Stomach smooth muscle (tissue), 2 donors: ENCODE data around the gene FGF11.
A peak's percentile ranks its signal among the peaks of the same experiment; 100 is the strongest.

ENCODE experiments used
- H3K27ac ChIP-seq: one replicate; pipeline ENCODE4 v1.7.0; 2013; ENCODE audit warnings: mild to moderate bottlenecking, low read length, inconsistent platforms
- H3K27me3 ChIP-seq, 2 donors: one replicate each; pipeline ENCODE4 v1.7.0; 2013; ENCODE audit warnings: low read length in 2 of 2; ENCODE audit not compliant: insufficient read depth in 2 of 2, control insufficient read depth in 1 of 2
- H3K36me3 ChIP-seq, 2 donors: one replicate each; pipeline ENCODE4 v1.7.0; 2013; ENCODE audit warnings: low read length in 2 of 2; ENCODE audit not compliant: control insufficient read depth in 2 of 2, insufficient read depth in 2 of 2
- H3K4me1 ChIP-seq: one replicate; pipeline ENCODE4 v1.7.0; 2013; ENCODE audit warnings: low read length; ENCODE audit not compliant: control insufficient read depth, insufficient read depth
- H3K4me3 ChIP-seq, 2 donors: one replicate each; pipeline ENCODE4 v1.7.0; 2013; ENCODE audit warnings: low read length in 2 of 2
- H3K9ac ChIP-seq, 2 donors: one replicate each; pipeline ENCODE4 v1.7.0; 2013; ENCODE audit warnings: low read length in 2 of 2, mild to moderate bottlenecking in 1 of 2
- H3K9me3 ChIP-seq, 2 donors: one replicate each; pipeline ENCODE4 v1.7.0; 2013; ENCODE audit warnings: low read length in 2 of 2; ENCODE audit not compliant: control insufficient read depth in 2 of 2
- donor health status: healthy.
- donor health status: Pancreatic carcinoma.

The FGF11 gene

GRCh38 chr17:7443499-7444485 lies 4.5 kb downstream of the FGF11 start:
- H3K9me3 ChIP-seq = no peaks in the 10 kb centered on the region
- peaks cover 28% of the 10 kb centered on the region for H3K4me1 ChIP-seq
- no peak overlapping the region for H3K4me3 ChIP-seq
- peaks cover 63 to 75% of the 10 kb centered on the region in 2 donors for H3K27me3 ChIP-seq
- H3K27ac ChIP-seq = no peak overlapping the region
- H3K36me3 ChIP-seq = no peaks in the 10 kb centered on the region
- no peak overlapping the region for H3K9ac ChIP-seq

GRCh38 chr17:7444682-7445618 lies 5.6 kb downstream of the FGF11 start, which contains the start of gene CHRNB1:
Gene CHRNB1, plus strand, starts transcription at chr17:7445061. Its CDS starts 67 bp downstream, at chr17:7445128.
- peak within 1 kb of the TSS; percentile 19 to 57 for H3K4me3 ChIP-seq
- H3K36me3 ChIP-seq = no peaks in the 10 kb centered on the region
- H3K27ac ChIP-seq = no peak within 1 kb of the TSS
- peaks cover 56 to 64% of the 10 kb centered on the region in 2 donors for H3K27me3 ChIP-seq
- H3K9ac ChIP-seq = no peak within 1 kb of the TSS
- peaks cover 22% of the 10 kb centered on the region for H3K4me1 ChIP-seq
- H3K9me3 ChIP-seq = no peaks in the 10 kb centered on the region

GRCh38 chr17:7445619-7445968 lies 6.3 kb downstream of the FGF11 start:
- H3K27me3 ChIP-seq = peaks cover 50 to 57% of the 10 kb centered on the region in 2 donors
- H3K9me3 ChIP-seq = no peaks in the 10 kb centered on the region
- H3K27ac ChIP-seq = no peak overlapping the region
- no peak overlapping the region for H3K9ac ChIP-seq
- H3K36me3 ChIP-seq = no peaks in the 10 kb centered on the region
- H3K4me1 ChIP-seq = peaks cover 15% of the 10 kb centered on the region
- peak overlapping the region in 1 of 2 donors; percentile 19 for H3K4me3 ChIP-seq

GRCh38 chr17:7448461-7448860 lies 9.1 kb downstream of the FGF11 start:
- Histone ChIP-seq H3K27ac (no peak overlapping the region), H3K27me3 (peaks cover 32 to 42% of the 10 kb centered on the region in 2 donors), H3K9me3 (no peaks in the 10 kb centered on the region), H3K9ac (no peak overlapping the region), H3K36me3 (no peaks in the 10 kb centered on the region), H3K4me3 (no peak overlapping the region), H3K4me1 (peaks cover 12% of the 10 kb centered on the region)

- peak overlapping the region; percentile 18 for H3K27ac ChIP-seq
Observed at GRCh38 chr17:7459961-7460545, 20.7 kb downstream of the FGF11 start.

GRCh38 chr17:7460850-7461660 lies 21.7 kb downstream of the FGF11 start:
- no peak overlapping the region for H3K4me3 ChIP-seq
- H3K27me3 ChIP-seq = no peaks in the 10 kb centered on the region
- H3K27ac ChIP-seq = no peak overlapping the region
- H3K4me1 ChIP-seq = peaks cover 4% of the 10 kb centered on the region
- H3K9ac ChIP-seq = no peak overlapping the region
- H3K9me3 ChIP-seq = no peaks in the 10 kb centered on the region
- peaks cover 0 to 6% of the 10 kb centered on the region in 2 donors for H3K36me3 ChIP-seq

More at GRCh38 chr17:7459961-7460545, 20.7 kb downstream of the FGF11 start:
- Histone ChIP-seq H3K4me3 (no peak overlapping the region), H3K4me1 (no peaks in the 10 kb centered on the region), H3K36me3 (peaks cover 0 to 6% of the 10 kb centered on the region in 2 donors), H3K9me3 (no peaks in the 10 kb centered on the region), H3K9ac (no peak overlapping the region), H3K27me3 (no peaks in the 10 kb centered on the region)

GRCh38 chr17:7462474-7463371 lies 23.4 kb downstream of the FGF11 start:
- no peak overlapping the region for H3K27ac ChIP-seq
- H3K4me1 ChIP-seq = peaks cover 16% of the 10 kb centered on the region
- H3K9me3 ChIP-seq = no peaks in the 10 kb centered on the region
- H3K36me3 ChIP-seq = peaks cover 4 to 9% of the 10 kb centered on the region in 2 donors
- no peak overlapping the region for H3K9ac ChIP-seq
- H3K4me3 ChIP-seq = no peak overlapping the region
- no peaks in the 10 kb centered on the region for H3K27me3 ChIP-seq

GRCh38 chr17:7463372-7463846 lies 24.1 kb downstream of the FGF11 start:
- Histone ChIP-seq H3K36me3 (peaks cover 4 to 9% of the 10 kb centered on the region in 2 donors), H3K27ac (no peak overlapping the region), H3K4me3 (no peak overlapping the region), H3K9me3 (no peaks in the 10 kb centered on the region), H3K4me1 (peaks cover 18% of the 10 kb centered on the region), H3K9ac (no peak overlapping the region), H3K27me3 (no peaks in the 10 kb centered on the region)

- Histone ChIP-seq H3K4me1 (peaks cover 18% of the 10 kb centered on the region), H3K36me3 (peaks cover 4 to 9% of the 10 kb centered on the region in 2 donors), H3K27ac (no peak overlapping the region), H3K4me3 (no peak overlapping the region), H3K9ac (no peak overlapping the region), H3K27me3 (no peaks in the 10 kb centered on the region), H3K9me3 (no peaks in the 10 kb centered on the region)
Observed at GRCh38 chr17:7464081-7464480, 24.8 kb downstream of the FGF11 start.
